WTC11 (cell line): ENCODE results near the gene RPL9.

ENCODE experiments used
- ATF6 ChIP-seq: sonication (generic); formaldehyde crosslinking; IDR thresholded peaks from 2 replicates; pipeline ENCODE4 v1.8.1; 2023; ENCODE audit warnings: mild to moderate bottlenecking, missing genetic modification reagents
- CREB1 ChIP-seq: sonication (generic); formaldehyde crosslinking; IDR thresholded peaks from 2 replicates; pipeline ENCODE4 v1.8.0; 2023; ENCODE audit warnings: mild to moderate bottlenecking, missing genetic modification reagents
- CTCF ChIP-seq: fragments of 200-600 bp; IDR thresholded peaks from 2 replicates; pipeline ENCODE4 v1.8.0; 2022; ENCODE audit warnings: antibody characterized with exemption
- E2F4 ChIP-seq: sonication (generic); formaldehyde crosslinking; IDR thresholded peaks from 2 replicates; pipeline ENCODE4 v1.8.1; 2022; ENCODE audit warnings: low read depth, mild to moderate bottlenecking, moderate library complexity, missing genetic modification reagents, borderline replicate concordance
- JUN ChIP-seq: sonication (generic); formaldehyde crosslinking; IDR thresholded peaks from 2 replicates; pipeline ENCODE4 v1.8.0; 2023; ENCODE audit warnings: mild to moderate bottlenecking, missing genetic modification reagents
- NFYB ChIP-seq: sonication (generic); formaldehyde crosslinking; conservative IDR thresholded peaks from 2 replicates; pipeline ENCODE4 v1.8.0; 2022; ENCODE audit warnings: low read depth, missing genetic modification reagents
- NR1H2 ChIP-seq: sonication (generic); formaldehyde crosslinking; IDR thresholded peaks from 2 replicates; pipeline ENCODE4 v1.9.0; 2021; ENCODE audit warnings: mild to moderate bottlenecking, moderate library complexity, missing genetic modification reagents
- SMAD3 ChIP-seq: sonication (generic); formaldehyde crosslinking; IDR thresholded peaks from 2 replicates; pipeline ENCODE4 v1.8.0; 2022; ENCODE audit warnings: missing genetic modification reagents, mild to moderate bottlenecking, borderline replicate concordance
- TCF7 ChIP-seq: sonication (generic); formaldehyde crosslinking; IDR thresholded peaks from 2 replicates; pipeline ENCODE4 v1.8.0; 2022; ENCODE audit warnings: mild to moderate bottlenecking, low read depth, missing genetic modification reagents, moderate library complexity
- ZNF232 ChIP-seq: sonication (generic); formaldehyde crosslinking; IDR thresholded peaks from 2 replicates; pipeline ENCODE4 v1.8.0; 2022; ENCODE audit warnings: mild to moderate bottlenecking, missing genetic modification reagents
- ZNF317 ChIP-seq: sonication (generic); formaldehyde crosslinking; IDR thresholded peaks from 2 replicates; pipeline ENCODE4 v1.8.1; 2023; ENCODE audit warnings: low read depth, mild to moderate bottlenecking, moderate library complexity, missing genetic modification reagents, borderline replicate concordance
- TF ChIP-seq, protein P1 (sequence below): sonication (generic); formaldehyde crosslinking; IDR thresholded peaks from 2 replicates; pipeline ENCODE4 v1.8.1; 2022; ENCODE audit warnings: missing genetic modification reagents, borderline replicate concordance
- TF ChIP-seq, protein P2 (sequence below): sonication (generic); formaldehyde crosslinking; IDR thresholded peaks from 2 replicates; pipeline ENCODE4 v1.8.0; 2022; ENCODE audit warnings: mild to moderate bottlenecking, missing genetic modification reagents
- TF ChIP-seq, protein P3 (sequence below): sonication (generic); formaldehyde crosslinking; IDR thresholded peaks from 2 replicates; pipeline ENCODE4 v1.8.1; 2023; ENCODE audit warnings: mild to moderate bottlenecking, missing genetic modification reagents

DNA sequence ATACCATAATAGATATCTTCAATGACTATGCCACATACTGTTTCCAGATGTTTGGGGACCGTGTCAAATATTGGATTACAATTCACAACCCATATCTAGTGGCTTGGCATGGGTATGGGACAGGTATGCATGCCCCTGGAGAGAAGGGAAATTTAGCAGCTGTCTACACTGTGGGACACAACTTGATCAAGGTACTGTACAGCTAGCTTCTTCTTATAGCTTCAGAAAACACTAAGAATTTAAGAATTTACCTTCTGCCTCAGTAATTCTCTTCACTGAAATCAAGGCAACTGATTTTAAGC is 51.2 kb downstream of the RPL9 start:
- TF ChIP-seq CTCF (no peak), SMAD3 (no peak), JUN (CRISPR knock-in tag) (no peak), E2F4 (CRISPR knock-in tag) (no peak), NR1H2 (CRISPR knock-in tag) (no peak), CREB1 (CRISPR knock-in tag) (no peak), ATF6 (CRISPR knock-in tag) (no peak), TCF7 (CRISPR knock-in tag) (no peak), ZNF317 (no peak), ZNF232 (CRISPR knock-in tag) (no peak), NFYB (no peak)
- TF ChIP-seq, protein P1, sequence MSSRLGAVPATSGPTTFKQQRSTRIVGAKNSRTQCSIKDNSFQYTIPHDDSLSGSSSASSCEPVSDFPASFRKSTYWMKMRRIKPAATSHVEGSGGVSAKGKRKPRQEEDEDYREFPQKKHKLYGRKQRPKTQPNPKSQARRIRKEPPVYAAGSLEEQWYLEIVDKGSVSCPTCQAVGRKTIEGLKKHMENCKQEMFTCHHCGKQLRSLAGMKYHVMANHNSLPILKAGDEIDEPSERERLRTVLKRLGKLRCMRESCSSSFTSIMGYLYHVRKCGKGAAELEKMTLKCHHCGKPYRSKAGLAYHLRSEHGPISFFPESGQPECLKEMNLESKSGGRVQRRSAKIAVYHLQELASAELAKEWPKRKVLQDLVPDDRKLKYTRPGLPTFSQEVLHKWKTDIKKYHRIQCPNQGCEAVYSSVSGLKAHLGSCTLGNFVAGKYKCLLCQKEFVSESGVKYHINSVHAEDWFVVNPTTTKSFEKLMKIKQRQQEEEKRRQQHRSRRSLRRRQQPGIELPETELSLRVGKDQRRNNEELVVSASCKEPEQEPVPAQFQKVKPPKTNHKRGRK = no peak
- TF ChIP-seq, protein P2, sequence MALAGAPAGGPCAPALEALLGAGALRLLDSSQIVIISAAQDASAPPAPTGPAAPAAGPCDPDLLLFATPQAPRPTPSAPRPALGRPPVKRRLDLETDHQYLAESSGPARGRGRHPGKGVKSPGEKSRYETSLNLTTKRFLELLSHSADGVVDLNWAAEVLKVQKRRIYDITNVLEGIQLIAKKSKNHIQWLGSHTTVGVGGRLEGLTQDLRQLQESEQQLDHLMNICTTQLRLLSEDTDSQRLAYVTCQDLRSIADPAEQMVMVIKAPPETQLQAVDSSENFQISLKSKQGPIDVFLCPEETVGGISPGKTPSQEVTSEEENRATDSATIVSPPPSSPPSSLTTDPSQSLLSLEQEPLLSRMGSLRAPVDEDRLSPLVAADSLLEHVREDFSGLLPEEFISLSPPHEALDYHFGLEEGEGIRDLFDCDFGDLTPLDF = no peak
- TF ChIP-seq, protein P3, sequence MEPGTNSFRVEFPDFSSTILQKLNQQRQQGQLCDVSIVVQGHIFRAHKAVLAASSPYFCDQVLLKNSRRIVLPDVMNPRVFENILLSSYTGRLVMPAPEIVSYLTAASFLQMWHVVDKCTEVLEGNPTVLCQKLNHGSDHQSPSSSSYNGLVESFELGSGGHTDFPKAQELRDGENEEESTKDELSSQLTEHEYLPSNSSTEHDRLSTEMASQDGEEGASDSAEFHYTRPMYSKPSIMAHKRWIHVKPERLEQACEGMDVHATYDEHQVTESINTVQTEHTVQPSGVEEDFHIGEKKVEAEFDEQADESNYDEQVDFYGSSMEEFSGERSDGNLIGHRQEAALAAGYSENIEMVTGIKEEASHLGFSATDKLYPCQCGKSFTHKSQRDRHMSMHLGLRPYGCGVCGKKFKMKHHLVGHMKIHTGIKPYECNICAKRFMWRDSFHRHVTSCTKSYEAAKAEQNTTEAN = no peak
